ENCODE results near the gene SPOCK1. TPM values are rescaled to one million over a fixed set of nuclear protein-coding genes. Genes with fewer than 3 reads are reported as not detected.

SPOCK1 gene
- total RNA-seq, 1 experiment from 2014 or later: 9.8 TPM

- ATAC-seq: no peak
- no peak overlapping the region for H3K27ac ChIP-seq (ENCODE audit: low read length)
- no peak for DNase-seq
Observed at GRCh38 chr5:137389042-137389441, 110.1 kb downstream of the SPOCK1 start.

GRCh38 chr5:137385064-137385463 lies 114.1 kb downstream of the SPOCK1 start:
- DNase-seq (peak; percentile 19), ATAC-seq (no peak)
- H3K79me2 ChIP-seq (ENCODE audit: low read length): no peaks in the 10 kb centered on the region
- intact Hi-C loops (cut with micrococcal nuclease): no loop called here
- H3K9me2 ChIP-seq (replicated peaks; ENCODE audit: low read length): no peaks in the 10 kb centered on the region
- no peaks in the 10 kb centered on the region for H3K36me3 ChIP-seq (ENCODE audit: low read depth, low read length)
- no peaks in the 10 kb centered on the region for H3F3A ChIP-seq (ENCODE audit: low read length, unreplicated experiment)
- TF ChIP-seq CTCF (conservative IDR thresholded peaks at IDR 0.05; ENCODE audit: low read depth, low read length) (no peak), EZH2 (IDR thresholded peaks at IDR 0.05; ENCODE audit: low read length, unreplicated experiment) (no peak), EZH2phosphoT487 (IDR thresholded peaks at IDR 0.05; ENCODE audit: borderline replicate concordance, low read length) (no peak)
- no peak overlapping the region for H2AFZ ChIP-seq (ENCODE audit: low read length)
- H4K20me1 ChIP-seq (ENCODE audit: low read length): no peaks in the 10 kb centered on the region
- H3K4me3 ChIP-seq (ENCODE audit: low read length): no peak overlapping the region
- H3K9me3 ChIP-seq (ENCODE audit: low read length): no peaks in the 10 kb centered on the region
- no peak overlapping the region for H3K27ac ChIP-seq (ENCODE audit: low read length)
- no peak overlapping the region for H3K4me2 ChIP-seq (ENCODE audit: low read length)
- no peak overlapping the region for H3K9ac ChIP-seq (ENCODE audit: low read length)
- H3K27me3 ChIP-seq (ENCODE audit: low read length): no peaks in the 10 kb centered on the region
- BruUV-seq (replicated peaks): no TSS peak
- ChIA-PET POLR2A (ENCODE audit: unreplicated experiment) (no interaction called here), CTCF (no interaction called here)
- no peaks in the 10 kb centered on the region for H3K4me1 ChIP-seq (ENCODE audit: insufficient read depth, low read length)

More at GRCh38 chr5:137389042-137389441, 110.1 kb downstream of the SPOCK1 start:
- Histone ChIP-seq H4K20me1 (ENCODE audit: low read length) (no peaks in the 10 kb centered on the region), H3K9me2 (replicated peaks; ENCODE audit: low read length) (no peaks in the 10 kb centered on the region), H3K27me3 (ENCODE audit: low read length) (no peaks in the 10 kb centered on the region), H3K79me2 (ENCODE audit: low read length) (no peaks in the 10 kb centered on the region), H3K36me3 (ENCODE audit: low read depth, low read length) (no peaks in the 10 kb centered on the region), H3K4me2 (ENCODE audit: low read length) (no peak overlapping the region), H2AFZ (ENCODE audit: low read length) (no peak overlapping the region), H3K4me3 (ENCODE audit: low read length) (no peak overlapping the region), H3F3A (ENCODE audit: low read length, unreplicated experiment) (no peaks in the 10 kb centered on the region), H3K9ac (ENCODE audit: low read length) (no peak overlapping the region), H3K4me1 (ENCODE audit: insufficient read depth, low read length) (no peaks in the 10 kb centered on the region), H3K9me3 (ENCODE audit: low read length) (no peaks in the 10 kb centered on the region)
- ChIA-PET CTCF (no interaction called here), POLR2A (ENCODE audit: unreplicated experiment) (no interaction called here)
- intact Hi-C loops (cut with micrococcal nuclease): no loop called here
- no peak for TF ChIP-seq EZH2 (IDR thresholded peaks at IDR 0.05; ENCODE audit: low read length, unreplicated experiment)
- TF ChIP-seq CTCF (conservative IDR thresholded peaks at IDR 0.05; ENCODE audit: low read depth, low read length): no peak
- no peak for TF ChIP-seq EZH2phosphoT487 (IDR thresholded peaks at IDR 0.05; ENCODE audit: borderline replicate concordance, low read length)
- BruUV-seq (replicated peaks): no TSS peak

GRCh38 chr5:137383909-137384308 lies 115.2 kb downstream of the SPOCK1 start:
- ATAC-seq (no peak), DNase-seq (no peak)
- intact Hi-C loops (cut with micrococcal nuclease): no loop called here
- TF ChIP-seq EZH2 (IDR thresholded peaks at IDR 0.05; ENCODE audit: low read length, unreplicated experiment): no peak
- no peak for TF ChIP-seq EZH2phosphoT487 (IDR thresholded peaks at IDR 0.05; ENCODE audit: borderline replicate concordance, low read length)
- TF ChIP-seq CTCF (conservative IDR thresholded peaks at IDR 0.05; ENCODE audit: low read depth, low read length): no peak
- no peak overlapping the region for H3K4me3 ChIP-seq (ENCODE audit: low read length)
- H3K4me1 ChIP-seq (ENCODE audit: insufficient read depth, low read length): no peaks in the 10 kb centered on the region
- H3K9ac ChIP-seq (ENCODE audit: low read length): no peak overlapping the region
- H3K79me2 ChIP-seq (ENCODE audit: low read length): no peaks in the 10 kb centered on the region
- H3K27me3 ChIP-seq (ENCODE audit: low read length): no peaks in the 10 kb centered on the region
- no peak overlapping the region for H2AFZ ChIP-seq (ENCODE audit: low read length)
- CTCF ChIA-PET: no interaction called here
- no peak overlapping the region for H3K27ac ChIP-seq (ENCODE audit: low read length)
- POLR2A ChIA-PET (ENCODE audit: unreplicated experiment): no interaction called here
- H3K9me3 ChIP-seq (ENCODE audit: low read length): no peaks in the 10 kb centered on the region
- no TSS peak for BruUV-seq (replicated peaks)
- H3K36me3 ChIP-seq (ENCODE audit: low read depth, low read length): no peaks in the 10 kb centered on the region
- no peaks in the 10 kb centered on the region for H4K20me1 ChIP-seq (ENCODE audit: low read length)
- no peak overlapping the region for H3K4me2 ChIP-seq (ENCODE audit: low read length)
- H3F3A ChIP-seq (ENCODE audit: low read length, unreplicated experiment): no peaks in the 10 kb centered on the region
- no peaks in the 10 kb centered on the region for H3K9me2 ChIP-seq (replicated peaks; ENCODE audit: low read length)
